ENCODE measurements around the gene NTNG2.

DNA sequence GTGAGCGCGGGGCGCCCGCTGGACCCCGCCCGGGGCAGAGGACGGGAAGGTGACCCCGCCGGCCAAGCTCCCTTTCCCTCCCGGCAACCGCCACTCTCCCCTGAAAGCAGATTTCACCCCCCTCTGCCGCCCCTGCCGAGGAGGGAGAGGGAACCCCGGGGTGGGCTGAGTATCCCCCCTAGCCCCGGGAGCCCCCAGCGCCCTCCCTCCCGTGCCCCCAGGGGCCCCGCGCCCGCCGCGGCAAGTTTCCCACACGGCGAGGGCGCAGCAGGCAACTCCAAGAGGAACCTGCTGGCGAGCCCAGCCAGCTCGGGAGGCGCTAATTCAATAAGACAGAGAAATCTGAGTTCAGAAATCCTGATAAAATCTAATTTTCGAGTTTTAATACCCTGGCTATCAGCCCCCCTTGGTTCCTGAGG is 1.6 kb downstream of the NTNG2 start:
- no peak for TF ChIP-seq GATA2 (IDR thresholded peaks at IDR 0.05; ENCODE audit: low read depth, low read length)
- no peak for TF ChIP-seq GATA3 (IDR thresholded peaks at IDR 0.05; ENCODE audit: low read depth, low read length)
